ENCODE measurements around the gene C22orf31.

C22orf31 gene

DNA sequence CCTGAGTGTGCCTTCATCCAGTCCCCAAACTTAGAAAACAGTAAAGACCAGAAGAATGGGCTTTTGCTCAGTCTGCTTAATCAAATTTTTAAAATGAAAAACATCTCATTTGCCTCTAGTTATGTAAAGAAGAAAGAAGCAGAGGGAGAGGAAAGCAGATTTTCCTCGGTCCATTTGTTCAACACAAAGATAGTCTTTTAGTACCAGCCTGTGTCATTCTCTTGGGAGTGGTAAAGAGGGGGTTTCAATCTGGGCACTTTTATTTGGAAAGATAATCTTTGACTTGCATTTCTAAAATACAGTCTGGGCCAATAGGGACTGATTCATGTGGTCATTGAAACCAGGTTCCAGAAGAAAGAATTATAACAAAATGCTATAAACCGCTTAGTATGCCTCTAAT is 40.7 kb upstream of the C22orf31 start:
- TF ChIP-seq, protein P1, sequence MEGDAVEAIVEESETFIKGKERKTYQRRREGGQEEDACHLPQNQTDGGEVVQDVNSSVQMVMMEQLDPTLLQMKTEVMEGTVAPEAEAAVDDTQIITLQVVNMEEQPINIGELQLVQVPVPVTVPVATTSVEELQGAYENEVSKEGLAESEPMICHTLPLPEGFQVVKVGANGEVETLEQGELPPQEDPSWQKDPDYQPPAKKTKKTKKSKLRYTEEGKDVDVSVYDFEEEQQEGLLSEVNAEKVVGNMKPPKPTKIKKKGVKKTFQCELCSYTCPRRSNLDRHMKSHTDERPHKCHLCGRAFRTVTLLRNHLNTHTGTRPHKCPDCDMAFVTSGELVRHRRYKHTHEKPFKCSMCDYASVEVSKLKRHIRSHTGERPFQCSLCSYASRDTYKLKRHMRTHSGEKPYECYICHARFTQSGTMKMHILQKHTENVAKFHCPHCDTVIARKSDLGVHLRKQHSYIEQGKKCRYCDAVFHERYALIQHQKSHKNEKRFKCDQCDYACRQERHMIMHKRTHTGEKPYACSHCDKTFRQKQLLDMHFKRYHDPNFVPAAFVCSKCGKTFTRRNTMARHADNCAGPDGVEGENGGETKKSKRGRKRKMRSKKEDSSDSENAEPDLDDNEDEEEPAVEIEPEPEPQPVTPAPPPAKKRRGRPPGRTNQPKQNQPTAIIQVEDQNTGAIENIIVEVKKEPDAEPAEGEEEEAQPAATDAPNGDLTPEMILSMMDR (IDR thresholded peaks at IDR 0.05): no peak
- no peak overlapping the region for H3K4me3 ChIP-seq
- DNase-seq (ENCODE audit: low spot score): no peak
- no peak overlapping the region for H3K27ac ChIP-seq

DNA sequence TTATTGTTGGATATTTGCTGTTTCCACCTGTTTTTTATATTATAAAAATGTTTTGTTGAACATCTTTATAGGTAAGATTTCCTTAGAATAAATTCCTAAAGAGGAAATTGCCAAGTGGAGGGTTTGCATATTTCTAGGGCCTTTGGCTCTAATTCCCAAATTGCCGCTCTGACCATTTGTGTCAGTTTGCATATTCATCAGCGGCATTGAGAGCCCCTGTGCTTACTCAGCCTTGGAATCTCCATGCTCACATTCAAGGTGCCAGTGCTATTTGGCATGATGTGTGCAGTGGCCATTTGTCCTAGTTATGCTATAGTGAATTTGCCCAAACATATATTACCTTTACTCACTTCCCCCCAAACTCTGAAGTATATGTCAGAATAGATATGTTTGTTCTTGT is 36.7 kb upstream of the C22orf31 start:
- TF ChIP-seq, protein P1 (IDR thresholded peaks at IDR 0.05): no peak
- H3K4me3 ChIP-seq: no peak overlapping the region
- DNase-seq (ENCODE audit: low spot score): no peak

DNA sequence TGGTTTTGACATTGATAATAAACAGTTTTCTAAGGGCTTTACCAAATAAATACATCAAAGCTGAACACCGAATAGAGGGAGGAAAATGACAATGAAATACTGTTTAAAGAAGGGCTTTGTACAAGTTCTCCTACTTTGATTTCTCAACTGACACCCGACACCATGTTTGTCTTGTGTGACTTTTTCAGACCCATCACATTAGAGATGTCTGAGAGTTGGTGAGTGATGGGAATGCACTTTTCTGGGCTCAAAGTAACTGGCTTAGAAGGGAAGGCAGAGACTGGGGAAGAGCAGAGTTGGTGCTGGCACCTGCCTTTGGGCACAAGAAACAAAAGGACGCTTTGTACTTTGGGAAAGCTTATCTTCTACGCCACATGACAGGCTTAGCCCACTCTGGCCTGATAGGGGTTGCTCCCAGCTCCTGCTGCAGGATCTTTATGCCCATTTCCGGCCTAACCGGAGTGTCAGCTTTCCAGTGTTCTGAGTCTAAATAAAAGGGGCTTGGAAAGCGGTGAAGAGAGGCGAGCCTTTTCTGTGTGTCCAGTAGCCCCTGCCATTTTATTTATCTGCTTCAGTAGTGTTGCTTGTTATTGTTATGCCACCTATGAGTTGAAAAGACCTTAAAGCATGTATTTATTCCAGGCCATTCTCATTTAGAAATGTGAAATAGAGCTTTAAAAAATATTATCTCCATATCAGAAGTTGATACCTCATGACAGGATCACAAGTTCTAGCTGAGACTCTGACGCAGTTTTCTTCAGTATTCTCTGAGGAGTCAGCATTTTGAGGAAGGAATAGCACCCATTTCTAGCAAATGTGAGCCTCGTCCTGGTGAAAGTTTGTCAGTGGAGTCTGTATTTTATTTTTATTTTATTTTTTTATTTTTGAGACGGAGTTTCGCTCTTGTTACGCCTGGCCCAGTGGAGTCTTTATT is 35.4 kb upstream of the C22orf31 start:
- no peak for DNase-seq (ENCODE audit: low spot score)
- H3K4me3 ChIP-seq: no peak overlapping the region
- no peak overlapping the region for H3K27ac ChIP-seq
- TF ChIP-seq, protein P1 (IDR thresholded peaks at IDR 0.05): no peak

More for the DNA sequence above, 36.7 kb upstream of the C22orf31 start:
- no peak overlapping the region for H3K27ac ChIP-seq

DNA sequence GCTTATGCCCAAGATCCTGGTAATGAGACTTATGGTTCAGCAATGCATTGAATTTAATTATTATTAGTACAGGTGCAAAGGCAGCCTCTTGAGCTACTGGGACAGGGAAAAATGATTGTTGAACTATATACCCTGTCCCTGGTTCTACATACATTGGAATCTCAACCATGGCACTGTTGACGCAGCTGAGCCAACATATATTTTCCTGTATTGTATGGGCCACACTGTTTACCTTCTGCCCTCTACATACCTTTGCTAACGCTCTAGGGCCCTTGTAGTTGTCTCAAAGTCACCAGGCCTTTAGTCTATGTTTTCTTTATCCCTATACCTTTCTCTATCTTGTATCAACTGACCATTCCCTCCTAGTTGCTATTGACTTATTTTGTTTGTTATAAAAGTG is 33.8 kb upstream of the C22orf31 start:
- H3K27ac ChIP-seq: no peak overlapping the region
- TF ChIP-seq, protein P1 (IDR thresholded peaks at IDR 0.05): no peak
- H3K4me3 ChIP-seq: no peak overlapping the region
- no peak for DNase-seq (ENCODE audit: low spot score)

DNA sequence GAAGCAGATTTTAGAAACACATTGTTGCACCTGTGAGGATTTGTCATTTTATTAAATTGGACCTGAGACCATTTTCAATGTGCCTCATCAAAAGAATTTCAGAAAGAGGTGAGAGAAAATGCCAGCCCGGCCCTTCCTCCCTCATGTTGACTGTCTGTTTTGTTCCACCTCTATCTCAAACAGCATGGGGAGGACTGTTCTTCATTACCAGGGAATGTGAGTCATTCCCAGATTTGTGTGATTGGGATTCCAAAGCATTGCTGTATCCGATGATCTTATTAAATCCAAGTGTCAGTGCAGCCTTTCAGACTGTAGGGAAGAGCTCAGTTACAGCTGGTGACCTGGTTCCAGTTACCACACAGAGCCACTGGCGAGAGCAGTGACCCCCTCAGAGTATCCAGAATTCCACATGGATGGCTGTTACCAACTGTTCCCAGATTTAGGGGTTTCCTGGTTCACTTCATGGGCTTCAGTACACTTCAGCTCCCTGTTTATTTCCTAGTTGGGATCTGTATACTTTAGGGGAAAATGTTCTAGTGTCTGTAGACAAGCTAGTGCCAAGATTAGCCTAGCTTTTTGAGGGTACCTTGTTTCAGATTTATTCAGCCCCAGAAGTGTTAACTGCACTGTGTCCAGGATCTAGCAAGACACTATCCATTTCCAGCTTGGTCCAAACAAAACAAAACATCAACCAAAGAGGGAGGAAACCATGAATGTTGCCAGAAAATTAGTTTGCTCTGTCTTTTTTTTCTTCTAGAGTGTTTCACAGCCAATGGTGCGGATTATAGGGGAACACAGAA is 32.1 kb upstream of the C22orf31 start:
- Histone ChIP-seq H3K4me3 (no peak overlapping the region), H3K27ac (peak overlapping the region in 1 of 2 donors; percentile 17)
- TF ChIP-seq, protein P1 (IDR thresholded peaks at IDR 0.05): no peak
- DNase-seq (ENCODE audit: low spot score): no peak

DNA sequence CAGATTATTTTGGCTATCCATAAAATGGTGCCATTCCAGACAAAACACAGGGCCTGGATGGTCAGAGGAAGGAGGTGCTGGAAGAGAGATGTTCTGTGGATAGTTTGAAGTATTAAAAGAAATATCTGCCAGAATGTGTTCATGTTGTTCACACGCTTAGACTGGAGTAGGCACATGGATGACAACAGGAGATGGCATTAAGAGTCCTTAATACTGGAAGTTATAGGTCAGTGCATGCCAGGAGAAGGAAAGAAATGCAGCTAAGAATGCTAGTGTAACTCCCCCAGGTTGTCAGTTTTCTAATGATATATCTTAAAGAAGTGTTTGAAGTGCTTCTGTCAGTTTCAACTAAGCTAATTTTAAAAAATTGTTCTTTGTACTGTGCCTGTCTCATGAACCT is 31.4 kb upstream of the C22orf31 start:
- peak overlapping the region in 1 of 2 donors; percentile 17 for H3K27ac ChIP-seq
- H3K4me3 ChIP-seq: no peak overlapping the region
- TF ChIP-seq, protein P1 (IDR thresholded peaks at IDR 0.05): no peak
- no peak for DNase-seq (ENCODE audit: low spot score)

All from coronary artery (tissue), 2 donors.